Stimulated activated CD8-positive, alpha-beta memory T cell treated with anti-CD3 and anti-CD28 coated beads, Interleukin-12 subunit alpha, Interleukin-12 subunit beta, amount 100 ng/mL, for 1 hour (primary cell): ENCODE measurements around the gene CAT.

Experiments
- DNase-seq: peaks from one replicate; pipeline ENCODE4 v3.0.0-alpha.2; 2020; ENCODE audit warnings: low read depth

Gene CAT

GRCh38 chr11:34499719-34500500 is 61.2 kb downstream of the CAT start:
- no peak for DNase-seq

GRCh38 chr11:34501500-34501899 is 62.8 kb downstream of the CAT start:
- DNase-seq = no peak

- no peak for DNase-seq
These were observed 63.2 kb downstream of the CAT start for GRCh38 chr11:34501949-34502348.

- DNase-seq = no peak
These were observed 64.2 kb downstream of the CAT start for GRCh38 chr11:34502949-34503348.

- DNase-seq = no peak
These were observed 67.1 kb downstream of the CAT start for GRCh38 chr11:34505874-34506273.

GRCh38 chr11:34507156-34507555 is 68.4 kb downstream of the CAT start:
- no peak for DNase-seq

- DNase-seq = no peak
These were observed 68.9 kb downstream of the CAT start for GRCh38 chr11:34507610-34508009.

GRCh38 chr11:34508524-34508923 is 69.8 kb downstream of the CAT start:
- no peak for DNase-seq

- DNase-seq = no peak
These were observed 70.7 kb downstream of the CAT start for GRCh38 chr11:34509336-34509876.

- no peak for DNase-seq
These were observed 71.5 kb downstream of the CAT start for GRCh38 chr11:34510218-34510617.

- no peak for DNase-seq
These were observed 71.9 kb downstream of the CAT start for GRCh38 chr11:34510673-34511072.

GRCh38 chr11:34512840-34513681 is 74.3 kb downstream of the CAT start:
- no peak for DNase-seq

GRCh38 chr11:34513682-34514449 is 75.1 kb downstream of the CAT start, which contains the start of gene ELF5:
TSS of gene ELF5 (minus strand) at chr11:34513794. CDS start at chr11:34505749, 8,045 bp downstream.
- DNase-seq = no peak

GRCh38 chr11:34514597-34514996 is 75.9 kb downstream of the CAT start:
- no peak for DNase-seq

- no peak for DNase-seq
These were observed 77.7 kb downstream of the CAT start for GRCh38 chr11:34516247-34517040.

- DNase-seq = no peak
These were observed 81.0 kb downstream of the CAT start for GRCh38 chr11:34519595-34520235.

GRCh38 chr11:34521265-34521664 is 82.5 kb downstream of the CAT start:
- DNase-seq = no peak
